Activated naive CD4-positive, alpha-beta T cell treated with anti-CD3 and anti-CD28 coated beads, Interleukin-2, amount 50 U/mL, for 16 hours (primary cell): ENCODE results near the gene CLC.
A peak's percentile ranks its signal among the peaks of the same experiment; 100 is the strongest.
"Not testable (repeated sequence)": the region's sequence is repeated elsewhere in the genome, so short reads cannot be mapped to it uniquely, and the experiment has no call there.

Experiments
- DNase-seq: peaks from one replicate; pipeline ENCODE4 v3.0.0-alpha.2; 2020

Gene CLC

GRCh38 chr19:39737891-39738290 lies at the start of gene CLC:
Gene CLC (minus strand): TSS chr19:39738029. CDS start chr19:39737952, 77 bp downstream.
- no peak for DNase-seq

GRCh38 chr19:39780894-39781293 lies 43.1 kb upstream of the CLC start:
- DNase-seq, result no peak

- DNase-seq, result no peak
Measured at GRCh38 chr19:39778763-39779162, 40.9 kb upstream of the CLC start, which contains the start of gene LEUTX. Gene LEUTX (plus strand): TSS chr19:39778854. CDS start chr19:39778921, 67 bp downstream.

GRCh38 chr19:39768786-39769185 lies 31.0 kb upstream of the CLC start:
- no peak for DNase-seq

GRCh38 chr19:39768334-39768733 lies 30.5 kb upstream of the CLC start:
- DNase-seq, result no peak

GRCh38 chr19:39765091-39766076 lies 27.6 kb upstream of the CLC start:
- peak; percentile 31 for DNase-seq

- not testable (repeated sequence) for DNase-seq
Measured at GRCh38 chr19:39761851-39762250, 24.0 kb upstream of the CLC start.

- no peak for DNase-seq
Measured at GRCh38 chr19:39759457-39760184, 21.8 kb upstream of the CLC start.

GRCh38 chr19:39754971-39755370 lies 17.1 kb upstream of the CLC start:
- DNase-seq, result no peak

GRCh38 chr19:39754544-39754943 lies 16.7 kb upstream of the CLC start:
- no peak for DNase-seq

- no peak for DNase-seq
Measured at GRCh38 chr19:39752795-39753194, 15.0 kb upstream of the CLC start.

GRCh38 chr19:39752390-39752789 lies 14.6 kb upstream of the CLC start:
- DNase-seq, result no peak

- DNase-seq, result no peak
Measured at GRCh38 chr19:39749981-39750380, 12.2 kb upstream of the CLC start.

- no peak for DNase-seq
Measured at GRCh38 chr19:39746836-39747529, 9.2 kb upstream of the CLC start.

GRCh38 chr19:39745643-39746042 lies 7.8 kb upstream of the CLC start:
- DNase-seq, result no peak

- DNase-seq, result peak; percentile 25
Measured at GRCh38 chr19:39740395-39740794, 2.6 kb upstream of the CLC start.

GRCh38 chr19:39738814-39739213 lies 985 bp upstream of the CLC start:
- no peak for DNase-seq

GRCh38 chr19:39737351-39737750 lies 478 bp downstream of the CLC start:
- no peak for DNase-seq

- no peak for DNase-seq
Measured at GRCh38 chr19:39736088-39736487, 1.7 kb downstream of the CLC start.

- DNase-seq, result no peak
Measured at GRCh38 chr19:39735688-39736087, 2.1 kb downstream of the CLC start.

GRCh38 chr19:39733841-39734240 lies 4.0 kb downstream of the CLC start:
- no peak for DNase-seq

GRCh38 chr19:39731685-39732084 lies 6.1 kb downstream of the CLC start:
- DNase-seq, result no peak

- no peak for DNase-seq
Measured at GRCh38 chr19:39729594-39729993, 8.2 kb downstream of the CLC start.
